ENCODE data around the gene IGDCC3. TPM values are rescaled to one million over a fixed set of nuclear protein-coding genes. Genes with fewer than 3 reads are reported as not detected.

IGDCC3 gene
- total and polyA plus RNA-seq, 10 of the 15 experiments (the other 5 are each of a cell fraction or from before 2014, with no cell fraction given) = 0.10 to 0.20 (median 0.15) TPM; not detected in 7

DNA sequence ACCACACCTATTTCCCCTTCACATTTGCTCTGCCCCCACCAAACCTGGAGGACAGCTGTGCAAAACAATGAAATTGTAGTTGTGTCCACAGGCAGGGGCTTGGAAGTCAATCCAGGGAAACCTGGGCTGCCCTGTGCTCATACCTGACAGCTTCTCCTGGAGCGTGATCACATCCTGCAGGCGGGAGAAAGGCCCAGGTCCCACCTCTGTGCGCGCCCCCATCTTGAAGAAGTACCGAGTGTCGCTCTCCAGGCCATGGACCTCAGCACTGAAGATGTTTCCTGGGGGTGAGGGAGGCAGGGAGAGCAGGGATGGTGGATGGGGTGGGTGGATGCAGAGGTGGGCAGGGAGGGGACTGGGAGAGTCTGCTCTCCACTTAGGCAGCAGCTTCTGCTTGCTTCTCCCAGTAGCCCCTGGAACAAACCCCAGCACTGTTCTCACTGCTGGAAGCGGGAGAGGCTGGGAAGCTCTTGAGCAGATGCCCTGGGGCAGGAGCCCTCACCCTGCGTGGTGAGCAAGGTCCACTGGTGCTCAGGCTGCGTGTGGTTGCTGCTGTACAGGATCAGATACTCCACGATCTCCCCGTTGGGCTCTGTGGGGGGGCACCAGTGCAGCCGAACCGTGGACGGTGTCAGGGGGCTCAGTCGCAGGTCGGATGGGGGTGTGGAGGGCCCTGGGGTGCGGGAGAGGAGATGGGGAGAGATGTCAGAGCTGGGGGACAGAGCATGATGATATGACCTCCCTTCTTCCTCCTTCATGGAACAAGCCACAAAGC lies 10.7 kb upstream of the IGDCC3 start:
- ChIA-PET RAD21 (ENCODE audit: unreplicated experiment) (no interaction called here), POLR2A (no interaction called here), SMC1A (ENCODE audit: uncharacterized antibody, unreplicated experiment) (interaction anchor here (1.1 to 1.5 kb wide), 2 partner anchors 18 to 68 kb away, joined by 3 to 5 read pairs; no protein-coding TSS in a partner anchor), CTCF (interaction anchor here (1.0 to 5.8 kb wide), 2 partner anchors 13 to 67 kb away, joined by 3 to 105 read pairs; no protein-coding TSS in a partner anchor)
- Histone ChIP-seq H3K27ac (ENCODE audit: control insufficient read depth, insufficient read depth) (no peak overlapping the region), H4K20me1 (ENCODE audit: control insufficient read depth, insufficient read depth) (no peaks in the 10 kb centered on the region), H3K27me3 (replicated peaks in 1 of 2; ENCODE audit: control insufficient read depth in 2 of 2, insufficient read depth in 2 of 2, low read length in 1 of 2) (peaks cover 0 to 1% of the 10 kb centered on the region in 2 experiments; a peak in 3 of 4 replicates), H3K9ac (ENCODE audit: control insufficient read depth, insufficient read depth, low read length) (no peak overlapping the region), H3K4me3 (no peak overlapping the region), H2AFZ (ENCODE audit: control insufficient read depth, low read depth, low read length) (no peak overlapping the region), H3K9me3 (replicated peaks; ENCODE audit: control insufficient read depth, insufficient read depth, low read length) (no peaks in the 10 kb centered on the region), H3K4me2 (ENCODE audit: control insufficient read depth, insufficient read depth) (no peak overlapping the region), H3K79me2 (ENCODE audit: control insufficient read depth, insufficient read depth, low read length) (no peaks in the 10 kb centered on the region), H3K36me3 (ENCODE audit: control insufficient read depth in 2 of 2, insufficient read depth in 2 of 2, low read length in 1 of 2) (no peaks in the 10 kb centered on the region), H3K4me1 (ENCODE audit: control insufficient read depth, insufficient read depth, low read length) (peaks cover 7% of the 10 kb centered on the region)
- 20% methylated on average over 17 of the region's 17 CpGs for WGBS (ENCODE audit: insufficient coverage, insufficient replicate concordance, low lambda C conversion rate, missing lambda C conversion rate)
- in situ Hi-C loops (cut with MboI) (no loop called here), intact Hi-C loops (cut with micrococcal nuclease; ENCODE audit: unreplicated experiment) (no loop called here)
- BruUV-seq (replicated peaks) = no TSS peak
- no peak for FAIRE-seq
- no peak for TF ChIP-seq SMAD1 (IDR thresholded peaks at IDR 0.05; ENCODE audit: low read depth, partially characterized antibody)
- TF ChIP-seq, protein P1, sequence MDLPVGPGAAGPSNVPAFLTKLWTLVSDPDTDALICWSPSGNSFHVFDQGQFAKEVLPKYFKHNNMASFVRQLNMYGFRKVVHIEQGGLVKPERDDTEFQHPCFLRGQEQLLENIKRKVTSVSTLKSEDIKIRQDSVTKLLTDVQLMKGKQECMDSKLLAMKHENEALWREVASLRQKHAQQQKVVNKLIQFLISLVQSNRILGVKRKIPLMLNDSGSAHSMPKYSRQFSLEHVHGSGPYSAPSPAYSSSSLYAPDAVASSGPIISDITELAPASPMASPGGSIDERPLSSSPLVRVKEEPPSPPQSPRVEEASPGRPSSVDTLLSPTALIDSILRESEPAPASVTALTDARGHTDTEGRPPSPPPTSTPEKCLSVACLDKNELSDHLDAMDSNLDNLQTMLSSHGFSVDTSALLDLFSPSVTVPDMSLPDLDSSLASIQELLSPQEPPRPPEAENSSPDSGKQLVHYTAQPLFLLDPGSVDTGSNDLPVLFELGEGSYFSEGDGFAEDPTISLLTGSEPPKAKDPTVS (IDR thresholded peaks at IDR 0.05; ENCODE audit: low read depth, low read length) = no peak
- no peak for TF ChIP-seq MYB (IDR thresholded peaks at IDR 0.05; ENCODE audit: borderline replicate concordance, low read depth, low read length)
- no peak for TF ChIP-seq ATF7 (IDR thresholded peaks at IDR 0.05; ENCODE audit: low read depth)
- TF ChIP-seq TAF1 (IDR thresholded peaks at IDR 0.05; ENCODE audit: borderline replicate concordance, low read depth, low read length) = no peak
- TF ChIP-seq, protein P2, sequence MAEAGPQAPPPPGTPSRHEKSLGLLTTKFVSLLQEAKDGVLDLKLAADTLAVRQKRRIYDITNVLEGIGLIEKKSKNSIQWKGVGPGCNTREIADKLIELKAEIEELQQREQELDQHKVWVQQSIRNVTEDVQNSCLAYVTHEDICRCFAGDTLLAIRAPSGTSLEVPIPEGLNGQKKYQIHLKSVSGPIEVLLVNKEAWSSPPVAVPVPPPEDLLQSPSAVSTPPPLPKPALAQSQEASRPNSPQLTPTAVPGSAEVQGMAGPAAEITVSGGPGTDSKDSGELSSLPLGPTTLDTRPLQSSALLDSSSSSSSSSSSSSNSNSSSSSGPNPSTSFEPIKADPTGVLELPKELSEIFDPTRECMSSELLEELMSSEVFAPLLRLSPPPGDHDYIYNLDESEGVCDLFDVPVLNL (IDR thresholded peaks at IDR 0.05; ENCODE audit: low read depth, low read length) = no peak
- no peak for TF ChIP-seq RFX5 (IDR thresholded peaks at IDR 0.05; ENCODE audit: low read depth, low read length)
- no peak for TF ChIP-seq PAX5 (IDR thresholded peaks at IDR 0.05; ENCODE audit: borderline replicate concordance, low read depth, low read length)
- TF ChIP-seq CREB1 (IDR thresholded peaks at IDR 0.05; ENCODE audit: low read depth) = no peak
- TF ChIP-seq SRF (IDR thresholded peaks at IDR 0.05; ENCODE audit: low read depth in 2 of 2, low read length in 2 of 2) = no peak
- no peak for TF ChIP-seq SUPT20H (IDR thresholded peaks at IDR 0.05; ENCODE audit: borderline replicate concordance, control insufficient read depth, low read depth, low read length)
- TF ChIP-seq MYC (IDR thresholded peaks at IDR 0.05; ENCODE audit: insufficient read depth, insufficient read length, insufficient replicate concordance, low read length, severe bottlenecking) = no peak
- no peak for TF ChIP-seq SMAD5 (IDR thresholded peaks at IDR 0.05; ENCODE audit: low read depth)
- no peak for ATAC-seq
- DNase-seq (ENCODE audit: low read depth, low spot score) = no peak
